Kidney epithelial cell (primary cell): ENCODE measurements around the gene MED20. TPM values are rescaled to one million over a fixed set of nuclear protein-coding genes. Genes with fewer than 3 reads are reported as not detected.

Experiments used
- DNase-seq: peaks from one replicate; pipeline ENCODE4 v3.0.0-alpha.2; 2010; ENCODE audit warnings: low read depth
- H3K27me3 ChIP-seq: 2 replicates; pipeline ENCODE4 v1.6.0; 2011; ENCODE audit warnings: low read length; ENCODE audit not compliant: control insufficient read depth, insufficient read depth
- H3K36me3 ChIP-seq: 2 replicates; pipeline ENCODE4 v1.5.1; 2011; ENCODE audit warnings: low read length; ENCODE audit not compliant: control insufficient read depth, insufficient read depth
- H3K4me3 ChIP-seq: 2 replicates; pipeline ENCODE4 v1.5.1; 2011; ENCODE audit warnings: low read depth, mild to moderate bottlenecking, control low read depth, low read length
- total RNA-seq: library from RNA; depleted of rRNA; stranded (reverse); fragments of >200 nt; gene quantifications from 2 replicates; pipeline ENCODE4 v1.2.3, GENCODE V29; 2015
- TF ChIP-seq, protein P1 (sequence below): IDR thresholded peaks from 2 replicates; pipeline ENCODE4 v1.5.1; 2011; ENCODE audit warnings: mild to moderate bottlenecking, moderate library complexity, low read length, control low read depth, inconsistent platforms; ENCODE audit not compliant: insufficient read depth, poor library complexity, severe bottlenecking

MED20 gene
- total RNA-seq, 1 donor from 2014 or later: 21.5 TPM

DNA sequence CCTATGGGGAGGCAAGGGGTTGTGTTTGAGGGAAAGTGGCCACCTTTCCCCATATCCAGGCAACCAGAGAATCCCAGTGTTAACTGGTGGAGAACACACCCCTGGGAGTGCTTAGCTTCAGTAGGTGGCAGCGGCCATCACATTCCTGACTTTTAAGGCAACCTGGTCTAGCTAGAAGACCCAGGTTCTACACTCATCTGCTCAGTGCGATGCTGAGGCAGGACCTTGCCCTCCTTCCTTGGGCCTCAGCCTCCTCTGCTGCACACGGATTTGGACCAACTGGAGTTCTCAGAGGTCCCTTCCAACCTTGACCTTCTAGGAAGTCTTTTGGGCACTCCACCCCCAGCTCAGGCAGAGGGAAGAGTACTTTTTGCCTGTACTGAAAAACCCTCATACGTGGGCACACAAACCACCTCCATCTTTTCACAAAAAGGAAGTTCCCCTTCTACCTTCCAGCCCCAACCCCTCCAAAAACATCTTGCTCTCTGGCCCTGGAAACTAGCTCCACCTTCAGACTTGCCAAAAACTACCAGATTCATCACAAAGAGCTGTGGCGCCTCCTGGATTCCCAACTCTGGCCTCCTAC lies 17.7 kb upstream of the MED20 start:
- peaks cover 2% of the 10 kb centered on the region for H3K36me3 ChIP-seq
- no peaks in the 10 kb centered on the region for H3K27me3 ChIP-seq
- no peak overlapping the region for H3K4me3 ChIP-seq
- DNase-seq: no peak
- TF ChIP-seq, protein P1, sequence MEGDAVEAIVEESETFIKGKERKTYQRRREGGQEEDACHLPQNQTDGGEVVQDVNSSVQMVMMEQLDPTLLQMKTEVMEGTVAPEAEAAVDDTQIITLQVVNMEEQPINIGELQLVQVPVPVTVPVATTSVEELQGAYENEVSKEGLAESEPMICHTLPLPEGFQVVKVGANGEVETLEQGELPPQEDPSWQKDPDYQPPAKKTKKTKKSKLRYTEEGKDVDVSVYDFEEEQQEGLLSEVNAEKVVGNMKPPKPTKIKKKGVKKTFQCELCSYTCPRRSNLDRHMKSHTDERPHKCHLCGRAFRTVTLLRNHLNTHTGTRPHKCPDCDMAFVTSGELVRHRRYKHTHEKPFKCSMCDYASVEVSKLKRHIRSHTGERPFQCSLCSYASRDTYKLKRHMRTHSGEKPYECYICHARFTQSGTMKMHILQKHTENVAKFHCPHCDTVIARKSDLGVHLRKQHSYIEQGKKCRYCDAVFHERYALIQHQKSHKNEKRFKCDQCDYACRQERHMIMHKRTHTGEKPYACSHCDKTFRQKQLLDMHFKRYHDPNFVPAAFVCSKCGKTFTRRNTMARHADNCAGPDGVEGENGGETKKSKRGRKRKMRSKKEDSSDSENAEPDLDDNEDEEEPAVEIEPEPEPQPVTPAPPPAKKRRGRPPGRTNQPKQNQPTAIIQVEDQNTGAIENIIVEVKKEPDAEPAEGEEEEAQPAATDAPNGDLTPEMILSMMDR: no peak

DNA sequence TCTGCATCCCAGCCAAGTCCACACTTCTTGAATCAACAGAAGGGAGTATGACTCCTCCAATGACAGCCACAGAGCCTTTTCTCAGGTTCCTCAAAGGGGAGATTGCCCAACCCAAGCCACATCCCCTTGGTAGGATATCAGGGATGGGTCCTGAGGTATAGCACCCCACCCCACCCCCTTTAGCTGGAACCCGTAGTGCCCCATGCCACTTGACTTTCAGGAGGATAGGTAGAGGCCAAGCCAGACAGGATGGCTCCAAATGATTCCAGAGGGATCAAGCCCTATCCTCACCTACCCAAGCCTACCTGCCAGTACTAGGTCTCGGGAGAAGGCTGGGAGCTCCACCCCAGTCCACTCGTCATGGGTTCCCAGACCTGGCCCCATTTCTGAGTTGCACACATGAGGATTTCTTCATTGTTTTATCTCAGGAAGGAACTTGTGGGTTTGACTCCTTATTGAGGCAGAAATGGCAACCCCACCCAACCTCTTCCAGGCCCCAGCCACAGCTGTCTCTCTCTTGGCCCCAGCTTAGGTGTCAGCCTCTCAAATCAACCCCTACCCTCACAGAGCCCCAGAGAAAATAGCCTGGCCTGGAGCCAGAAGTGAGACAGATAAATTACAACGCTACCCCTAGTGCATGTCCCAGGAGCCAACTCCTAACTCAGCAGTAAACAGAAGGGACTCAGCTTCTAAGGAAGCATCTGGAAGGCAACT lies 17.1 kb upstream of the MED20 start:
- no peaks in the 10 kb centered on the region for H3K27me3 ChIP-seq
- no peak for DNase-seq
- TF ChIP-seq, protein P1: no peak
- H3K4me3 ChIP-seq: no peak overlapping the region
- peaks cover 2% of the 10 kb centered on the region for H3K36me3 ChIP-seq

DNA sequence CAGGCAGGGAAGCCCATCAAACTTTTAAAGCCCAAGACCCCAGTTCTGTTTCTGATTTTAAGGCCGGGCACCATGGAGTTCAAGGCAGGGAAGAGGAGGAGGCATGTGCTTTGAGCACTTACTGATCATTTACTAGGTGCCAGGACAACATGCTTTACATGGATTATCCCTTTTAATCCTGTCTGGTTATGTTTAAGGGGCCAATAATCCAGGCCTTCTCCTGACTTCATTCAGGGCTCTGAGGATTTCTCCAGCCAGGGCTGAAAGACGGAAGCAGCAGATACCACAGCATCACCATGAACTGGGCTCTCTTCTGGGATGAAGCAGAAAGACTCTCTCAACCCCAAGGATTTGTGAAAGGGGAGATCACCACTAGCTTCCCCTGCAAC lies 16.5 kb upstream of the MED20 start:
- peaks cover 2% of the 10 kb centered on the region for H3K36me3 ChIP-seq
- H3K4me3 ChIP-seq: no peak overlapping the region
- DNase-seq: no peak
- no peaks in the 10 kb centered on the region for H3K27me3 ChIP-seq
- TF ChIP-seq, protein P1: no peak

DNA sequence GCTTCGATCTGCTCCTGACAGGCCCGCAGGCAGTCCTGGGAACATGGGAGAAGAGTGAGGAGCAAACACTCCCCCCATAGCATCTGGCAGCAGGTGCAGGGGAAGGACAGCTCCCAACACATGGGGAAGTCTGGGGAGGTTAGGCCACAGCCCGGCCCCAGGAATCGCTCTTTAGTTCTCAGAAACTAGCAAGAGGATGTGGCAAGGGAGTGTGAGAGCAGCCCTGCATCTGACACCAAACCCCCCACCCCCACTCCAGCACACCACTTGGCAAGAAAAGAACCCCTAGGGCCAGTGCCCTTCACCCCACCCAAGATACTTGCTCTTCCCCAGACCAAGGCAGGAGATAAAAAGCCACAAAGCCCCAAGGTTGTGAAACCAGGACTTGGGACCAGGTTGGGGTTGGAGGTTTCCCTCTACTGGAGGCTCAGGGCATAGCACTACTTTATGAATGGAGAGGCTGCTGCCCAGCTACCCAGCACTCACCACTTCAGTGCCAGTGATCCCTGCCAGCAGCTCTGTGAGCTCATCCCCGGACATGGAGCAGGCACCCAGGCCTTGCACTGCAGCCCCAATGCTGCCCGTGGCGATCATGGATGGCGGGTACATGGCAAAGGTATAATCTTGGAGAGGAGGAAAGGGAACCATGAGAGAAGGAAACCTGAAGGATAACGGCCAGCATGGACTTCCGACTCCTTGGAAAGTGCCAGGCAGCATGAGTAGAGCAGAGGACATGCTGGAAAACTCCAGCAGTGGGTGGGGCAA lies 15.3 kb upstream of the MED20 start:
- Histone ChIP-seq H3K36me3 (peaks cover 5% of the 10 kb centered on the region), H3K4me3 (no peak overlapping the region), H3K27me3 (no peaks in the 10 kb centered on the region)
- TF ChIP-seq, protein P1: peak; percentile 91
- DNase-seq: peak; percentile 69

DNA sequence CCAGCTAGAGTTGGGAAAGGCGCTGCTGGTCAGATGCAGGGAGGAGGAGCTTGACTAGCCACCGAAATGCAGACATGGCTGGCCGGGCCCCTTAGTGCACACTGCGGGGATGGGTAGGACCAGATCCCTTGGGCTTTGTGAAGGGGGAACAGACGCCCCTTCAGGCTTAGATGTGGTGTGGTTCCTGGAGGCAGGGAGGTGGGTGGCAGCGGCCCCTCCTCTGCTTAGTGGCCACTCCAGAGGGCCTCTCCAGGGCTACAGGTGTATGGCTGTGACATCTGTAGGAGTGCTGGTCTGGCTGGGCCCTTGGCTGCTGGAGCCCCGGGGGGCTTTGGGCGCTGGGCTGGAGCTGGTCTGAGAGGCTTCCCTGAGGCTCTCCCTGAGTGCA lies 14.7 kb upstream of the MED20 start:
- TF ChIP-seq, protein P1: no peak
- Histone ChIP-seq H3K27me3 (no peaks in the 10 kb centered on the region), H3K4me3 (no peak overlapping the region), H3K36me3 (peaks cover 5% of the 10 kb centered on the region)
- DNase-seq: no peak
